ENCODE results near the gene VPS35. TPM values are rescaled to one million over a fixed set of nuclear protein-coding genes. Genes with fewer than 3 reads are reported as not detected.
"Not testable (repeated sequence)": the region's sequence is repeated elsewhere in the genome, so short reads cannot be mapped to it uniquely, and the experiment has no call there.

The VPS35 gene
- total RNA-seq, 1 experiment from 2014 or later, result 91.1 TPM

DNA sequence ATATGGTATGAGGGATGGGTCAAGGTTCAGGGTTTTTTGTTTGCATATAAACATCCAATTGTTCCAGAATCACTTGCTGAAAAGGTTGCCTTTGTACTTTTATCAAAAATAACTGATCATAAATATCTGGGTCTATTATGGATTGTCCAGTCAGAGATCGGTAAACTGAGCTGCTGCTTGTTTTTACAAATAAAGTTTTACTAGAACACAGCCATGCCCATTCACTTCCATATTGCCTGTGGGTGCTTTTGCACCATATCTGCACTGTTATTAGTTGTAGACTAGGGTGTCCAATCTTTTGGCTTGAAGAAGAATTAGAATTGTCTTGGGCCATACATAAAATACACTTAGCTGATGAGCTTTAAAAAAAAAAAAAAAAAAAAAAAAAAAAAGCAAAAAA is 11.0 kb downstream of the VPS35 start:
- Histone ChIP-seq H3K79me2 (ENCODE audit: low read length) (peaks cover 20% of the 10 kb centered on the region), H3K36me3 (ENCODE audit: insufficient read depth, low read length) (peaks cover 36% of the 10 kb centered on the region; the same call in 1 of the 2 replicates)
- H3K9me3 ChIP-seq (ENCODE audit: low read length); H3K27ac ChIP-seq (ENCODE audit: low read length); DNase-seq; H3K4me3 ChIP-seq (ENCODE audit: low read length); H2AFZ ChIP-seq (ENCODE audit: low read length); H4K20me1 ChIP-seq (ENCODE audit: insufficient read depth, low read depth, low read length); H3K27me3 ChIP-seq (ENCODE audit: low read length); H3K9ac ChIP-seq (ENCODE audit: low read length); H3K4me1 ChIP-seq (ENCODE audit: low read length); H3K4me2 ChIP-seq (ENCODE audit: low read depth, low read length, poor library complexity, severe bottlenecking); H3K9me2 ChIP-seq (replicated peaks; ENCODE audit: insufficient read depth, low read length): not testable (repeated sequence)

DNA sequence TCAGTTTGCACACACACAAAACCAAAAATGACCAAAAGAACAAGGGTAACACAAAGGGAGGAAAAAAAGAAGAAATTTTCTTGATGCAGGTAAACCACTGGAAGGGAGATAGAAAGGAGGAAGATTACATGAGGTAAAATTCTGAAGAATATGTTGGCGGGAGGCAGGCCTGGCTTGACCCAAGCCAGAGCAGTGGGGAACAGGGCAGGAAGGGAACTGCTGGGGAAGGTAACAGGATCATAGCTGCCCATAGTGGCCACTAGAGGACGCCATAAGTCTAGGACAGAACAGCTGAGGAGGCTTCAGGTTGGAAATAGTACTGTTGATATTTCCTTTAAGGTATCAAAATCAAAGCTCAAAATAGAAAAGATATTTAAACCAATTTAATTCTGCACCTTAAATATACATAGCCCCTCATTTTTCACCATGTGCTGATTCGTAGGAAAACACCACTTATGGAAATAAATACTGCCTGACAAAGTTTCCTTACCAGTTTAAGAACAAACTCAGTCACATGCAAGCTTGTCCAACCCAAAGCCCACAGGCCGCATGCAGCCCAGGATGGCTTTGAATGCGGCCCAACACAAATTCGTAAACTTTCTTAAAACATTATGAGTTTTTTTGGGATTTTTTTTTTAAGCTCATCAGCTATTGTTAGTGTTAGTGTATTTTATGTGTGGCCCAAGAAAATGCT is 15.5 kb downstream of the VPS35 start:
- H3K4me1 ChIP-seq (ENCODE audit: low read length), result no peaks in the 10 kb centered on the region
- no peak overlapping the region for H3K4me2 ChIP-seq (ENCODE audit: low read depth, low read length, poor library complexity, severe bottlenecking)
- DNase-seq, result peak; percentile 89
- no peaks in the 10 kb centered on the region for H3K9me3 ChIP-seq (ENCODE audit: low read length)
- H3K27ac ChIP-seq (ENCODE audit: low read length), result no peak overlapping the region
- no peak overlapping the region for H3K4me3 ChIP-seq (ENCODE audit: low read length)
- H3K27me3 ChIP-seq (ENCODE audit: low read length), result no peaks in the 10 kb centered on the region
- H2AFZ ChIP-seq (ENCODE audit: low read length), result no peak overlapping the region
- H3K9me2 ChIP-seq (replicated peaks; ENCODE audit: insufficient read depth, low read length), result no peaks in the 10 kb centered on the region
- no peak overlapping the region for H3K9ac ChIP-seq (ENCODE audit: low read length)
- H3K36me3 ChIP-seq (ENCODE audit: insufficient read depth, low read length), result peaks cover 28% of the 10 kb centered on the region
- H4K20me1 ChIP-seq (ENCODE audit: insufficient read depth, low read depth, low read length), result no peaks in the 10 kb centered on the region
- H3K79me2 ChIP-seq (ENCODE audit: low read length), result peaks cover 9% of the 10 kb centered on the region

- Histone ChIP-seq H3K4me2 (ENCODE audit: low read depth, low read length, poor library complexity, severe bottlenecking) (no peak overlapping the region), H3K27me3 (ENCODE audit: low read length) (no peaks in the 10 kb centered on the region), H2AFZ (ENCODE audit: low read length) (no peak overlapping the region), H3K9me3 (ENCODE audit: low read length) (no peaks in the 10 kb centered on the region), H3K9ac (ENCODE audit: low read length) (no peak overlapping the region), H3K9me2 (replicated peaks; ENCODE audit: insufficient read depth, low read length) (no peaks in the 10 kb centered on the region), H3K4me3 (ENCODE audit: low read length) (no peak overlapping the region), H3K4me1 (ENCODE audit: low read length) (peaks cover 20% of the 10 kb centered on the region), H4K20me1 (ENCODE audit: insufficient read depth, low read depth, low read length) (no peaks in the 10 kb centered on the region), H3K36me3 (ENCODE audit: insufficient read depth, low read length) (peaks cover 29% of the 10 kb centered on the region), H3K27ac (ENCODE audit: low read length) (no peak overlapping the region), H3K79me2 (ENCODE audit: low read length) (no peaks in the 10 kb centered on the region)
- DNase-seq, result no peak
Measured at GRCh38 chr16:46662123-46662522, 26.9 kb downstream of the VPS35 start.

GRCh38 chr16:46658925-46659324 is 30.1 kb downstream of the VPS35 start:
- Histone ChIP-seq H3K27ac (ENCODE audit: low read length) (peak overlapping the region; percentile 59), H3K79me2 (ENCODE audit: low read length) (no peaks in the 10 kb centered on the region), H3K27me3 (ENCODE audit: low read length) (no peaks in the 10 kb centered on the region), H3K9me3 (ENCODE audit: low read length) (no peaks in the 10 kb centered on the region), H3K4me1 (ENCODE audit: low read length) (peaks cover 20% of the 10 kb centered on the region), H3K9me2 (replicated peaks; ENCODE audit: insufficient read depth, low read length) (no peaks in the 10 kb centered on the region), H3K4me3 (ENCODE audit: low read length) (no peak overlapping the region), H2AFZ (ENCODE audit: low read length) (no peak overlapping the region), H3K9ac (ENCODE audit: low read length) (no peak overlapping the region), H3K36me3 (ENCODE audit: insufficient read depth, low read length) (peaks cover 22% of the 10 kb centered on the region), H4K20me1 (ENCODE audit: insufficient read depth, low read depth, low read length) (no peaks in the 10 kb centered on the region), H3K4me2 (ENCODE audit: low read depth, low read length, poor library complexity, severe bottlenecking) (peak overlapping the region; percentile 18)
- DNase-seq, result peak; percentile 78

DNA sequence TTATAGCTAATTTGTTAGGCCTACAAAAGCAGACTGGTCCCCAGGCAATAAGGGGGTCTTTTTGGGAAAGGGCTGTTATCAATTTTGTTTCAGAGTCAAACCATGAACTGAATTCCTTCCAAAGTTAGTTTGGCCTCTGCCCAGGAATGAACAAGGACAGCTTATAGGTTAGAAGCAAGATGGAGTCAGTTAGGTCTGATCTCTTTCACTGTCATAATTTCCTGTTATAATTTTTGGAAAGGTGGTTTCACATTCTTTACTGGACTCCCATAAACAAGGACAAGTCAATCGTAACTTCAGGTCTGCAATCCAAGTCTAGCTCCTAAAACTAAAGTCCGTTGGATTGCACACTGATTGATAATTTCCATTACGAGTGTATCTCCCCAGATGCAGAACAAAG is 37.7 kb downstream of the VPS35 start:
- Histone ChIP-seq H2AFZ (ENCODE audit: low read length) (no peak overlapping the region), H4K20me1 (ENCODE audit: insufficient read depth, low read depth, low read length) (no peaks in the 10 kb centered on the region), H3K27me3 (ENCODE audit: low read length) (no peaks in the 10 kb centered on the region), H3K27ac (ENCODE audit: low read length) (no peak overlapping the region), H3K79me2 (ENCODE audit: low read length) (no peaks in the 10 kb centered on the region), H3K36me3 (ENCODE audit: insufficient read depth, low read length) (no peaks in the 10 kb centered on the region), H3K9ac (ENCODE audit: low read length) (no peak overlapping the region), H3K4me3 (ENCODE audit: low read length) (no peak overlapping the region), H3K9me2 (replicated peaks; ENCODE audit: insufficient read depth, low read length) (no peaks in the 10 kb centered on the region), H3K4me1 (ENCODE audit: low read length) (no peaks in the 10 kb centered on the region), H3K9me3 (ENCODE audit: low read length) (no peaks in the 10 kb centered on the region), H3K4me2 (ENCODE audit: low read depth, low read length, poor library complexity, severe bottlenecking) (no peak overlapping the region)
- DNase-seq, result no peak

- no peaks in the 10 kb centered on the region for H3K27me3 ChIP-seq (ENCODE audit: low read length)
- no peaks in the 10 kb centered on the region for H4K20me1 ChIP-seq (ENCODE audit: insufficient read depth, low read depth, low read length)
- H3K9me3 ChIP-seq (ENCODE audit: low read length), result no peaks in the 10 kb centered on the region
- no peak overlapping the region for H3K9ac ChIP-seq (ENCODE audit: low read length)
- no peaks in the 10 kb centered on the region for H3K4me1 ChIP-seq (ENCODE audit: low read length)
- no peaks in the 10 kb centered on the region for H3K36me3 ChIP-seq (ENCODE audit: insufficient read depth, low read length)
- H2AFZ ChIP-seq (ENCODE audit: low read length), result no peak overlapping the region
- no peaks in the 10 kb centered on the region for H3K9me2 ChIP-seq (replicated peaks; ENCODE audit: insufficient read depth, low read length)
- DNase-seq, result no peak
- H3K4me2 ChIP-seq (ENCODE audit: low read depth, low read length, poor library complexity, severe bottlenecking), result no peak overlapping the region
- H3K4me3 ChIP-seq (ENCODE audit: low read length), result no peak overlapping the region
- H3K79me2 ChIP-seq (ENCODE audit: low read length), result no peaks in the 10 kb centered on the region
- H3K27ac ChIP-seq (ENCODE audit: low read length), result no peak overlapping the region
Measured at GRCh38 chr16:46650254-46650623, 38.7 kb downstream of the VPS35 start.

GRCh38 chr16:46649588-46650253 is 39.3 kb downstream of the VPS35 start:
- H2AFZ ChIP-seq (ENCODE audit: low read length), result no peak overlapping the region

GRCh38 chr16:46648656-46649055 is 40.3 kb downstream of the VPS35 start:
- Histone ChIP-seq H3K4me1 (ENCODE audit: low read length) (no peaks in the 10 kb centered on the region), H3K27me3 (ENCODE audit: low read length) (no peaks in the 10 kb centered on the region), H3K36me3 (ENCODE audit: insufficient read depth, low read length) (no peaks in the 10 kb centered on the region), H3K9me2 (replicated peaks; ENCODE audit: insufficient read depth, low read length) (no peaks in the 10 kb centered on the region), H3K9me3 (ENCODE audit: low read length) (no peaks in the 10 kb centered on the region), H3K4me3 (ENCODE audit: low read length) (no peak overlapping the region), H2AFZ (ENCODE audit: low read length) (no peak overlapping the region), H3K79me2 (ENCODE audit: low read length) (no peaks in the 10 kb centered on the region), H3K9ac (ENCODE audit: low read length) (no peak overlapping the region), H3K27ac (ENCODE audit: low read length) (no peak overlapping the region), H3K4me2 (ENCODE audit: low read depth, low read length, poor library complexity, severe bottlenecking) (no peak overlapping the region), H4K20me1 (ENCODE audit: insufficient read depth, low read depth, low read length) (no peaks in the 10 kb centered on the region)
- no peak for DNase-seq

More at GRCh38 chr16:46649588-46650253, 39.3 kb downstream of the VPS35 start:
- H3K9ac ChIP-seq (ENCODE audit: low read length), result no peak overlapping the region
- H3K4me2 ChIP-seq (ENCODE audit: low read depth, low read length, poor library complexity, severe bottlenecking), result no peak overlapping the region
- H3K36me3 ChIP-seq (ENCODE audit: insufficient read depth, low read length), result no peaks in the 10 kb centered on the region
- H3K9me3 ChIP-seq (ENCODE audit: low read length), result no peaks in the 10 kb centered on the region
- no peaks in the 10 kb centered on the region for H3K4me1 ChIP-seq (ENCODE audit: low read length)
- H3K79me2 ChIP-seq (ENCODE audit: low read length), result no peaks in the 10 kb centered on the region
- H3K27me3 ChIP-seq (ENCODE audit: low read length), result no peaks in the 10 kb centered on the region
- no peak for DNase-seq
- no peaks in the 10 kb centered on the region for H3K9me2 ChIP-seq (replicated peaks; ENCODE audit: insufficient read depth, low read length)
- no peak overlapping the region for H3K27ac ChIP-seq (ENCODE audit: low read length)
- no peaks in the 10 kb centered on the region for H4K20me1 ChIP-seq (ENCODE audit: insufficient read depth, low read depth, low read length)
- no peak overlapping the region for H3K4me3 ChIP-seq (ENCODE audit: low read length)
